AG09309 (cell line): Measurements from ENCODE around the gene MINAR1.

Source experiments
- DNase-seq: peaks from one replicate; pipeline ENCODE4 v3.0.0-alpha.2; 2010; ENCODE audit warnings: low read depth
- H3K4me3 ChIP-seq: 2 replicates; pipeline ENCODE4 v1.5.1; 2011; ENCODE audit warnings: mild to moderate bottlenecking, low read depth, low read length, moderate library complexity; ENCODE audit not compliant: control insufficient read depth
- CTCF ChIP-seq: IDR thresholded peaks from 2 replicates; pipeline ENCODE4 v1.5.1; 2011; ENCODE audit warnings: mild to moderate bottlenecking, low read depth, low read length, inconsistent platforms; ENCODE audit not compliant: insufficient read depth, control insufficient read depth; ENCODE audit errors: missing control alignments

The MINAR1 gene

GRCh38 chr15:79437275-79438000, 5.3 kb downstream of the MINAR1 start:
- no peak for TF ChIP-seq CTCF
- H3K4me3 ChIP-seq: no peak overlapping the region
- no peak for DNase-seq

GRCh38 chr15:79439236-79439635, 7.1 kb downstream of the MINAR1 start:
- no peak for DNase-seq
- no peak overlapping the region for H3K4me3 ChIP-seq
- TF ChIP-seq CTCF: no peak

- TF ChIP-seq CTCF: no peak
- no peak for DNase-seq
- no peak overlapping the region for H3K4me3 ChIP-seq
These were observed 8.3 kb downstream of the MINAR1 start for GRCh38 chr15:79440355-79440908.

GRCh38 chr15:79442911-79443310, 10.8 kb downstream of the MINAR1 start:
- no peak for TF ChIP-seq CTCF
- no peak for DNase-seq
- no peak overlapping the region for H3K4me3 ChIP-seq

GRCh38 chr15:79447060-79447459, 14.9 kb downstream of the MINAR1 start:
- DNase-seq: no peak
- no peak overlapping the region for H3K4me3 ChIP-seq
- no peak for TF ChIP-seq CTCF

GRCh38 chr15:79450648-79451047, 18.5 kb downstream of the MINAR1 start:
- no peak for DNase-seq
- no peak overlapping the region for H3K4me3 ChIP-seq
- peak; percentile 34 for TF ChIP-seq CTCF
